ENCODE measurements around the gene COMMD7. TPM values are rescaled to one million over a fixed set of nuclear protein-coding genes. Genes with fewer than 3 reads are reported as not detected.

Gene COMMD7
- total RNA-seq, result 10 to 100 TPM; 23.3 to 27.5 (median 25.7) TPM

GRCh38 chr20:32743237-32744112, at the start of gene COMMD7:
TSS of gene COMMD7 (minus strand) at chr20:32743467. CDS start at chr20:32743391, 76 bp downstream.
- Mint-ChIP-seq H3K4me1 (ENCODE audit: low read depth) (peaks cover 32% of the 10 kb centered on the region), H3K36me3 (ENCODE audit: insufficient read depth) (no peaks in the 10 kb centered on the region), H3K27me3 (ENCODE audit: low read depth) (no peaks in the 10 kb centered on the region), H3K9me3 (no peaks in the 10 kb centered on the region), H3K4me3 (peak within 1 kb of the TSS; percentile 95)
- ATAC-seq, result peak; percentile 90 to 92
- DNase-seq, result peak; percentile 66

GRCh38 chr20:32792731-32793458, 49.6 kb upstream of the COMMD7 start:
- ATAC-seq (no peak), DNase-seq (no peak)
- H3K4me1 Mint-ChIP-seq (ENCODE audit: low read depth), result peaks cover 44% of the 10 kb centered on the region
- no peak overlapping the region for H3K4me3 Mint-ChIP-seq
- no peaks in the 10 kb centered on the region for H3K27me3 Mint-ChIP-seq (ENCODE audit: low read depth)
- H3K9me3 Mint-ChIP-seq, result no peaks in the 10 kb centered on the region
- H3K36me3 Mint-ChIP-seq (ENCODE audit: insufficient read depth), result no peaks in the 10 kb centered on the region

GRCh38 chr20:32792316-32792715, 49.0 kb upstream of the COMMD7 start:
- H3K36me3 Mint-ChIP-seq (ENCODE audit: insufficient read depth), result no peaks in the 10 kb centered on the region
- ATAC-seq, result peak; percentile 61 to 69
- peak; percentile 20 for DNase-seq
- no peaks in the 10 kb centered on the region for H3K27me3 Mint-ChIP-seq (ENCODE audit: low read depth)
- H3K4me3 Mint-ChIP-seq, result no peak overlapping the region
- peaks cover 44% of the 10 kb centered on the region for H3K4me1 Mint-ChIP-seq (ENCODE audit: low read depth)
- no peaks in the 10 kb centered on the region for H3K9me3 Mint-ChIP-seq

- no peak overlapping the region for H3K4me3 Mint-ChIP-seq
- no peaks in the 10 kb centered on the region for H3K27me3 Mint-ChIP-seq (ENCODE audit: low read depth)
- no peak for DNase-seq
- no peaks in the 10 kb centered on the region for H3K9me3 Mint-ChIP-seq
- ATAC-seq, result no peak
- peaks cover 35% of the 10 kb centered on the region for H3K4me1 Mint-ChIP-seq (ENCODE audit: low read depth)
- H3K36me3 Mint-ChIP-seq (ENCODE audit: insufficient read depth), result no peaks in the 10 kb centered on the region
These were observed 47.4 kb upstream of the COMMD7 start for GRCh38 chr20:32790751-32791057.

GRCh38 chr20:32789896-32790750, 46.9 kb upstream of the COMMD7 start:
- Mint-ChIP-seq H3K9me3 (no peaks in the 10 kb centered on the region), H3K27me3 (ENCODE audit: low read depth) (no peaks in the 10 kb centered on the region), H3K36me3 (ENCODE audit: insufficient read depth) (no peaks in the 10 kb centered on the region), H3K4me3 (no peak overlapping the region), H3K4me1 (ENCODE audit: low read depth) (peaks cover 33% of the 10 kb centered on the region)
- DNase-seq (peak; percentile 67), ATAC-seq (peak; percentile 75)

- DNase-seq, result no peak
- ATAC-seq, result no peak
- Mint-ChIP-seq H3K4me1 (ENCODE audit: low read depth) (peaks cover 9% of the 10 kb centered on the region), H3K4me3 (no peak overlapping the region), H3K27me3 (ENCODE audit: low read depth) (no peaks in the 10 kb centered on the region), H3K36me3 (ENCODE audit: insufficient read depth) (no peaks in the 10 kb centered on the region), H3K9me3 (no peaks in the 10 kb centered on the region)
These were observed 43.9 kb upstream of the COMMD7 start for GRCh38 chr20:32787168-32787567.

GRCh38 chr20:32786059-32786760, 42.9 kb upstream of the COMMD7 start:
- Mint-ChIP-seq H3K27me3 (ENCODE audit: low read depth) (no peaks in the 10 kb centered on the region), H3K36me3 (ENCODE audit: insufficient read depth) (no peaks in the 10 kb centered on the region), H3K4me1 (ENCODE audit: low read depth) (peaks cover 2% of the 10 kb centered on the region), H3K4me3 (no peak overlapping the region), H3K9me3 (no peaks in the 10 kb centered on the region)
- ATAC-seq (no peak), DNase-seq (no peak)

GRCh38 chr20:32784369-32785080, 41.3 kb upstream of the COMMD7 start:
- ATAC-seq (no peak), DNase-seq (no peak)
- no peaks in the 10 kb centered on the region for H3K9me3 Mint-ChIP-seq
- H3K36me3 Mint-ChIP-seq (ENCODE audit: insufficient read depth), result no peaks in the 10 kb centered on the region
- H3K4me1 Mint-ChIP-seq (ENCODE audit: low read depth), result no peaks in the 10 kb centered on the region
- H3K4me3 Mint-ChIP-seq, result no peak overlapping the region
- H3K27me3 Mint-ChIP-seq (ENCODE audit: low read depth), result no peaks in the 10 kb centered on the region

GRCh38 chr20:32780749-32781655, 37.7 kb upstream of the COMMD7 start:
- DNase-seq, result no peak
- Mint-ChIP-seq H3K9me3 (no peaks in the 10 kb centered on the region), H3K4me1 (ENCODE audit: low read depth) (peaks cover 2% of the 10 kb centered on the region), H3K4me3 (no peak overlapping the region), H3K27me3 (ENCODE audit: low read depth) (no peaks in the 10 kb centered on the region), H3K36me3 (ENCODE audit: insufficient read depth) (no peaks in the 10 kb centered on the region)
- ATAC-seq, result no peak

- Mint-ChIP-seq H3K36me3 (ENCODE audit: insufficient read depth) (no peaks in the 10 kb centered on the region), H3K27me3 (ENCODE audit: low read depth) (no peaks in the 10 kb centered on the region), H3K4me1 (ENCODE audit: low read depth) (peaks cover 2% of the 10 kb centered on the region), H3K4me3 (no peak overlapping the region), H3K9me3 (no peaks in the 10 kb centered on the region)
- ATAC-seq (no peak), DNase-seq (no peak)
These were observed 37.0 kb upstream of the COMMD7 start for GRCh38 chr20:32780278-32780677.

GRCh38 chr20:32779500-32780211, 36.4 kb upstream of the COMMD7 start:
- no peak for DNase-seq
- Mint-ChIP-seq H3K9me3 (no peaks in the 10 kb centered on the region), H3K27me3 (ENCODE audit: low read depth) (no peaks in the 10 kb centered on the region), H3K4me3 (no peak overlapping the region), H3K36me3 (ENCODE audit: insufficient read depth) (no peaks in the 10 kb centered on the region), H3K4me1 (ENCODE audit: low read depth) (peaks cover 2% of the 10 kb centered on the region)
- no peak for ATAC-seq
